ENCODE data around the gene SLAMF7.

- no peak for TF ChIP-seq STAT6 (CRISPR knock-in tag; IDR thresholded peaks at IDR 0.05; ENCODE audit: borderline replicate concordance)
- TF ChIP-seq HDAC2 (CRISPR knock-in tag; IDR thresholded peaks at IDR 0.05) = no peak
- no peak for TF ChIP-seq MXI1 (IDR thresholded peaks at IDR 0.05; ENCODE audit: borderline replicate concordance, low read depth, low read length)
- TF ChIP-seq GATAD2A (CRISPR knock-in tag; IDR thresholded peaks at IDR 0.05) = no peak
- no peak for TF ChIP-seq ZNF776 (CRISPR knock-in tag; IDR thresholded peaks at IDR 0.05)
- no peak for TF ChIP-seq HDAC1 (CRISPR knock-in tag; IDR thresholded peaks at IDR 0.05)
- no peak for TF ChIP-seq KLF9 (CRISPR knock-in tag; IDR thresholded peaks at IDR 0.05; ENCODE audit: low read depth)
- TF ChIP-seq ZNF775 (CRISPR knock-in tag; IDR thresholded peaks at IDR 0.05; ENCODE audit: borderline replicate concordance) = no peak
- TF ChIP-seq TAF15 (IDR thresholded peaks at IDR 0.05; ENCODE audit: low read depth, low read length, poor library complexity, severe bottlenecking) = no peak
- TF ChIP-seq NR2C2 (CRISPR knock-in tag; IDR thresholded peaks at IDR 0.05; ENCODE audit: borderline replicate concordance) = no peak
- TF ChIP-seq TEAD2 (CRISPR knock-in tag; IDR thresholded peaks at IDR 0.05) = no peak
- no peak for TF ChIP-seq KLF11 (CRISPR knock-in tag; IDR thresholded peaks at IDR 0.05)
- no peak for TF ChIP-seq CTCF (CRISPR knock-in tag; IDR thresholded peaks at IDR 0.05)
- no peak for TF ChIP-seq POLR2AphosphoS5 (IDR thresholded peaks at IDR 0.05; ENCODE audit: low read depth, low read length)
Measured at GRCh38 chr1:160709715-160710114, 29.3 kb upstream of the SLAMF7 start.
